IMR-90 (cell line): Measurements from ENCODE around the gene LTB4R2. TPM values are rescaled to one million over a fixed set of nuclear protein-coding genes. Genes with fewer than 3 reads are reported as not detected.

Source experiments
- ATAC-seq: fragments of 200-7000 bp; cut with Tn5 transposase; 2 replicates; pipeline ENCODE4 v1.9.1; 2020; ENCODE audit warnings: low read depth, mild to moderate bottlenecking, moderate library complexity
- BruUV-seq: library from RNA; stranded (reverse); fragments of 400-500 nt; replicated peaks from 2 replicates; lab custom pipeline; 2021; lab: Mats Ljungman, UMichigan
- CTCF ChIA-PET: fragments of 300-600 bp; formaldehyde crosslinking; extraction: SDS; loops from one replicate; lab custom pipeline; 2021; ENCODE audit warnings: antibody characterized with exemption; lab: Yijun Ruan, JAX
- POLR2A ChIA-PET: fragments of 300-600 bp; sonication (Branson Sonifier 250); formaldehyde crosslinking; loops from one replicate; lab custom pipeline; 2022; ENCODE audit warnings: antibody characterized with exemption; ENCODE audit not compliant: unreplicated experiment; lab: Charles Lee
- DNase-seq: peaks from one replicate; pipeline ENCODE4 v3.0.0; 2013
- H2AFZ ChIP-seq: replicated peaks from 2 replicates; pipeline ENCODE3; 2013; ENCODE audit warnings: low read length, mild to moderate bottlenecking; ENCODE audit not compliant: poor library complexity
- H2AK5ac ChIP-seq: 2 replicates; pipeline ENCODE4 v1.6.1; 2013; ENCODE audit warnings: low read depth, low read length, inconsistent platforms
- H2AK9ac ChIP-seq: replicated peaks from 2 replicates; pipeline ENCODE3; 2013; ENCODE audit warnings: mild to moderate bottlenecking, low read depth, low read length, moderate library complexity; ENCODE audit not compliant: poor library complexity
- H2BK120ac ChIP-seq: 2 replicates; pipeline ENCODE4 v1.6.1; 2013; ENCODE audit warnings: low read depth, low read length, inconsistent platforms
- H2BK15ac ChIP-seq: 3 replicates; pipeline ENCODE4 v1.6.1; 2013; ENCODE audit warnings: low read depth, low read length, inconsistent platforms
- H2BK20ac ChIP-seq: 2 replicates; pipeline ENCODE4 v1.6.1; 2013; ENCODE audit warnings: low read depth, mild to moderate bottlenecking, inconsistent platforms, low read length, moderate library complexity
- H2BK5ac ChIP-seq: 2 replicates; pipeline ENCODE4 v1.6.1; 2013; ENCODE audit warnings: mild to moderate bottlenecking, low read depth, low read length, inconsistent platforms; ENCODE audit not compliant: poor library complexity, severe bottlenecking
- H3K14ac ChIP-seq: replicated peaks from 2 replicates; pipeline ENCODE4 v1.6.1; 2013; ENCODE audit warnings: low read depth, low read length, inconsistent platforms
- H3K18ac ChIP-seq: 2 replicates; pipeline ENCODE4 v1.6.1; 2013; ENCODE audit warnings: low read depth, low read length, control low read depth
- H3K23ac ChIP-seq: 2 replicates; pipeline ENCODE4 v1.6.1; 2013; ENCODE audit warnings: low read depth, low read length, inconsistent platforms
- H3K27ac ChIP-seq: 2 replicates; pipeline ENCODE4 v1.5.1; 2013; ENCODE audit warnings: mild to moderate bottlenecking, control low read depth, low read length; ENCODE audit not compliant: insufficient read depth
- H3K27me3 ChIP-seq: 2 replicates; pipeline ENCODE4 v1.6.1; 2013; ENCODE audit warnings: low read length; ENCODE audit not compliant: control insufficient read depth, insufficient read depth
- H3K36me3 ChIP-seq: 2 replicates; pipeline ENCODE4 v1.6.1; 2013; ENCODE audit warnings: low read length, mixed read lengths; ENCODE audit not compliant: control insufficient read depth, insufficient read depth
- H3K4ac ChIP-seq: 2 replicates; pipeline ENCODE4 v1.6.1; 2013; ENCODE audit warnings: low read depth, low read length, inconsistent platforms
- H3K4me1 ChIP-seq: 2 replicates; pipeline ENCODE4 v1.6.1; 2013; ENCODE audit warnings: low read length, mixed read lengths; ENCODE audit not compliant: control insufficient read depth, insufficient read depth
- H3K4me2 ChIP-seq: 2 replicates; pipeline ENCODE4 v1.6.1; 2013; ENCODE audit warnings: low read depth, mild to moderate bottlenecking, control low read depth, low read length, moderate library complexity
- H3K4me3 ChIP-seq: 2 replicates; pipeline ENCODE4 v1.5.1; 2013; ENCODE audit warnings: low read depth, mild to moderate bottlenecking, control low read depth, low read length, moderate library complexity; ENCODE audit not compliant: insufficient read depth
- H3K56ac ChIP-seq: 2 replicates; pipeline ENCODE4 v1.6.1; 2013; ENCODE audit warnings: low read length, inconsistent platforms; ENCODE audit not compliant: insufficient read depth; ENCODE audit errors: extremely low read depth
- H3K79me1 ChIP-seq, 2 experiments: 2 replicates each; pipeline ENCODE4 v1.6.1; 2013; ENCODE audit warnings: low read length in 2 of 2, inconsistent platforms in 1 of 2, low read depth in 1 of 2
- H3K9ac ChIP-seq: 2 replicates; pipeline ENCODE4 v1.6.1; 2013; ENCODE audit warnings: low read depth, low read length, control low read depth
- H3K9me1 ChIP-seq: 2 replicates; pipeline ENCODE4 v1.6.1; 2013; ENCODE audit warnings: low read length, inconsistent platforms; ENCODE audit not compliant: insufficient read depth
- H3K9me3 ChIP-seq: 2 replicates; pipeline ENCODE4 v1.6.1; 2013; ENCODE audit warnings: low read length; ENCODE audit not compliant: control insufficient read depth, insufficient read depth
- H4K20me1 ChIP-seq: 2 replicates; pipeline ENCODE4 v1.6.1; 2013; ENCODE audit warnings: low read length, inconsistent platforms; ENCODE audit not compliant: insufficient read depth
- H4K5ac ChIP-seq: 2 replicates; pipeline ENCODE4 v1.6.1; 2013; ENCODE audit warnings: mild to moderate bottlenecking, low read depth, low read length, control low read depth
- H4K8ac ChIP-seq, 2 experiments: 2 replicates each; pipeline ENCODE4 v1.6.1; 2013; ENCODE audit warnings: low read depth in 2 of 2, low read length in 2 of 2, control low read depth in 1 of 2, inconsistent platforms in 1 of 2
- H4K91ac ChIP-seq: 2 replicates; pipeline ENCODE4 v1.6.1; 2013; ENCODE audit warnings: low read depth, low read length, inconsistent platforms; ENCODE audit not compliant: insufficient read depth
- CEBPB ChIP-seq: IDR thresholded peaks from 2 replicates; pipeline ENCODE4 v1.6.1; 2012; ENCODE audit warnings: low read depth, low read length, improper control_type of control experiment
- MAZ ChIP-seq: IDR thresholded peaks from 2 replicates; pipeline ENCODE4 v1.6.1; 2012; ENCODE audit warnings: low read depth, mild to moderate bottlenecking, low read length, improper control_type of control experiment, moderate library complexity, borderline replicate concordance
- MXI1 ChIP-seq: IDR thresholded peaks from 2 replicates; pipeline ENCODE4 v1.6.1; 2012; ENCODE audit warnings: low read depth, mild to moderate bottlenecking, low read length, moderate library complexity, borderline replicate concordance
- POLR2A ChIP-seq: IDR thresholded peaks from 2 replicates; pipeline ENCODE4 v1.6.1; 2012; ENCODE audit warnings: mild to moderate bottlenecking, low read depth, low read length
- RAD21 ChIP-seq: IDR thresholded peaks from 2 replicates; pipeline ENCODE4 v1.6.1; 2012; ENCODE audit warnings: low read length, improper control_type of control experiment
- RCOR1 ChIP-seq: IDR thresholded peaks from 2 replicates; pipeline ENCODE4 v1.6.1; 2012; ENCODE audit warnings: mild to moderate bottlenecking, low read length, improper control_type of control experiment; ENCODE audit not compliant: insufficient replicate concordance
- WGBS, 2 experiments: methylation state at CpG; one replicate each; pipeline versions ENCODE4 v1.1.5 to v1.1.7; 2013; ENCODE audit warnings: missing lambda C conversion rate in 2 of 2; ENCODE audit not compliant: insufficient read length in 1 of 2; ENCODE audit errors: extremely low coverage in 2 of 2; 5-methylcytosine and 5-hydroxymethylcytosine counted together
- dilution Hi-C: fragments of 300-500 bp; cut with HindIII; formaldehyde crosslinking; loops from one replicate; pipeline ENCODE4 v1.14.3; 2018; ENCODE audit warnings: low sequenced_read_pairs; ENCODE audit not compliant: unreplicated experiment
- in situ Hi-C: fragments of 300-500 bp; cut with MboI; formaldehyde crosslinking; loops from 3 replicates; pipeline ENCODE4 v1.14.3; 2019; ENCODE audit warnings: low sequenced_read_pairs, inconsistent platforms, mixed read lengths
- intact Hi-C: fragments of 100-400 bp; cut with micrococcal nuclease; formaldehyde crosslinking; loops from 2 replicates; pipeline ENCODE4 v1.10.0; 2022
- polyA plus RNA-seq, 3 experiments: library from polyadenylated mRNA; depleted of rRNA; stranded (reverse); fragments of >200 nt; gene quantifications; 2 replicates each; pipeline ENCODE4 v1.2.3, GENCODE V29; 2012; ENCODE audit warnings: low replicate concordance in 1 of 3
- total RNA-seq: library from RNA; depleted of rRNA; stranded (reverse); fragments of >200 nt; gene quantifications from 2 replicates; pipeline ENCODE4 v1.2.3, GENCODE V29; 2012
- TF ChIP-seq, protein P1 (sequence below): conservative IDR thresholded peaks from 2 replicates; pipeline ENCODE4 v1.5.1; 2012; ENCODE audit warnings: mild to moderate bottlenecking, low read depth, low read length, improper control_type of control experiment

Gene LTB4R2
- total and polyA plus RNA-seq, 2 of the 4 experiments (the other 2 are of a cell fraction) = 0.72 to 1.7 TPM

DNA sequence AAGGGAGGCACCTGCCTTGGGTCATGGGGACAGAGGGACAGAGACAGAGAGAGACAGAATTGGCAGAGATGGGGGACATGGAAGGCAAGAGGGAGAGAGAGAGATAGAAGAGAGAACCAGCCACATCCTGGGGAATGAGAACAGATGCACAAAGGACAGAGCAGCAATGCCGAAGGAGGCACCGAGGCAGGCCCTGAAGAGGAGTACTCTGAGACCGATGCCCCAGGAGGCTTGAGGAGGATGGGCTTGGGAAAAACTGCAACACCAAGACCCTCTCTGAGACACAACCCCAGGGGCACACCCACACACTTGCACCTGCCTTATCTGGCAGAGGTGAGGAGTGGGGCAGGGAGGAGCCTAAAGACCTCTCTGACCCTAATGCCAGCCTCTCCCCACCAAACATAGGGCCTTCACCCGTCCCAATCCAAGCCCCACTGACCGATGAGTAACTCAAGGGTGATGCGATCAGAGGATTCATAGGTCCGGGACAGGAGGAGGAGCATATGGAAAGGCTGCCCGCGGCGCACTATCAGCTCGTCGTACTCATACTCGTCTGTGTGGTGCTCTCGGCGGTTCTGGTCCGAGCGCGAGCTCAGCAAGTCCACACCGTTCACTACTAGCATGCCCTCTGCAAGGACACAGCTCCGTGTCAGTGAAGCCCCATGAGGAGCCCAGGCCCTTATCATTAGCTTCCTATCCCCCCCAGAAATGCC is 48.5 kb upstream of the LTB4R2 start:
- Histone ChIP-seq H3K4ac (no peak overlapping the region), H4K20me1 (no peaks in the 10 kb centered on the region), H2AK5ac (no peak overlapping the region), H3K4me2 (no peak overlapping the region), H4K91ac (no peak overlapping the region), H3K4me1 (peaks cover 8% of the 10 kb centered on the region), H3K18ac (no peak overlapping the region), H2BK15ac (no peak overlapping the region), H4K8ac (no peak overlapping the region), H3K9me3 (no peaks in the 10 kb centered on the region), H3K23ac (no peak overlapping the region), H4K5ac (no peak overlapping the region), H2BK120ac (no peak overlapping the region), H3K56ac (no peak overlapping the region), H2BK20ac (no peak overlapping the region), H3K36me3 (peaks cover 9% of the 10 kb centered on the region; the same call in 1 of the 2 replicates), H3K4me3 (no peak overlapping the region), H3K9ac (no peak overlapping the region), H3K14ac (no peak overlapping the region), H3K27me3 (no peaks in the 10 kb centered on the region), H2BK5ac (no peak overlapping the region), H2AFZ (no peak overlapping the region), H3K79me1 (peaks cover 0 to 2% of the 10 kb centered on the region in 2 experiments; a peak in 1 of 4 replicates), H3K9me1 (peaks cover 16% of the 10 kb centered on the region; the same call in 1 of the 2 replicates), H2AK9ac (no peak overlapping the region), H3K27ac (no peak overlapping the region)
- BruUV-seq = no TSS peak
- WGBS, 2 experiments = 90% methylated on average over 11 of the region's 20 CpGs; no CpG with 5 or more reads in 1 of the 2 experiments
- dilution Hi-C loops (no loop called here), in situ Hi-C loops (no loop called here), intact Hi-C loops (no loop called here)
- DNase-seq = no peak
- ATAC-seq = no peak
- TF ChIP-seq RCOR1 (no peak), RAD21 (no peak), MAZ (no peak), MXI1 (no peak), POLR2A (no peak), CEBPB (no peak)
- TF ChIP-seq, protein P1, sequence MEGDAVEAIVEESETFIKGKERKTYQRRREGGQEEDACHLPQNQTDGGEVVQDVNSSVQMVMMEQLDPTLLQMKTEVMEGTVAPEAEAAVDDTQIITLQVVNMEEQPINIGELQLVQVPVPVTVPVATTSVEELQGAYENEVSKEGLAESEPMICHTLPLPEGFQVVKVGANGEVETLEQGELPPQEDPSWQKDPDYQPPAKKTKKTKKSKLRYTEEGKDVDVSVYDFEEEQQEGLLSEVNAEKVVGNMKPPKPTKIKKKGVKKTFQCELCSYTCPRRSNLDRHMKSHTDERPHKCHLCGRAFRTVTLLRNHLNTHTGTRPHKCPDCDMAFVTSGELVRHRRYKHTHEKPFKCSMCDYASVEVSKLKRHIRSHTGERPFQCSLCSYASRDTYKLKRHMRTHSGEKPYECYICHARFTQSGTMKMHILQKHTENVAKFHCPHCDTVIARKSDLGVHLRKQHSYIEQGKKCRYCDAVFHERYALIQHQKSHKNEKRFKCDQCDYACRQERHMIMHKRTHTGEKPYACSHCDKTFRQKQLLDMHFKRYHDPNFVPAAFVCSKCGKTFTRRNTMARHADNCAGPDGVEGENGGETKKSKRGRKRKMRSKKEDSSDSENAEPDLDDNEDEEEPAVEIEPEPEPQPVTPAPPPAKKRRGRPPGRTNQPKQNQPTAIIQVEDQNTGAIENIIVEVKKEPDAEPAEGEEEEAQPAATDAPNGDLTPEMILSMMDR = no peak
- CTCF ChIA-PET = interaction anchor here (1.2 to 1.5 kb wide), 2 partner anchors 9 to 19 kb away, joined by 3 read pairs; partner anchors contain the start of gene TINF2
- POLR2A ChIA-PET = no interaction called here
